IPS-11a (cell line): ENCODE results near the gene TMSB4X.
"Not testable (repeated sequence)": the region's sequence is repeated elsewhere in the genome, so short reads cannot be mapped to it uniquely, and the experiment has no call there.

ENCODE experiments used
- H3K4me3 ChIP-seq: one replicate; pipeline ENCODE4 v1.5.1; 2013; ENCODE audit warnings: low read depth, low read length, control low read depth

Gene TMSB4X

GRCh38 chrX:12954981-12955380, 19.9 kb upstream of the TMSB4X start:
- no peak overlapping the region for H3K4me3 ChIP-seq

- H3K4me3 ChIP-seq: no peak overlapping the region
These were observed 18.8 kb upstream of the TMSB4X start for GRCh38 chrX:12955882-12956703.

- H3K4me3 ChIP-seq: no peak overlapping the region
These were observed 18.0 kb upstream of the TMSB4X start for GRCh38 chrX:12956704-12957534.

GRCh38 chrX:12958059-12958458, 16.9 kb upstream of the TMSB4X start:
- H3K4me3 ChIP-seq: no peak overlapping the region

- no peak overlapping the region for H3K4me3 ChIP-seq
These were observed 16.4 kb upstream of the TMSB4X start for GRCh38 chrX:12958461-12958860.

- no peak overlapping the region for H3K4me3 ChIP-seq
These were observed 13.7 kb upstream of the TMSB4X start for GRCh38 chrX:12961196-12961718.

- no peak overlapping the region for H3K4me3 ChIP-seq
These were observed 12.8 kb upstream of the TMSB4X start for GRCh38 chrX:12962041-12962504.

- H3K4me3 ChIP-seq: not testable (repeated sequence)
These were observed 11.6 kb upstream of the TMSB4X start for GRCh38 chrX:12963210-12963850.

- no peak overlapping the region for H3K4me3 ChIP-seq
These were observed 9.6 kb upstream of the TMSB4X start for GRCh38 chrX:12965131-12965940.

GRCh38 chrX:12966151-12966550, 8.8 kb upstream of the TMSB4X start:
- no peak overlapping the region for H3K4me3 ChIP-seq

- H3K4me3 ChIP-seq: no peak overlapping the region
These were observed 7.0 kb upstream of the TMSB4X start for GRCh38 chrX:12967711-12968465.

- no peak overlapping the region for H3K4me3 ChIP-seq
These were observed 4.2 kb upstream of the TMSB4X start for GRCh38 chrX:12970691-12971202.

GRCh38 chrX:12971282-12972003, 3.5 kb upstream of the TMSB4X start:
- no peak overlapping the region for H3K4me3 ChIP-seq

- H3K4me3 ChIP-seq: no peak overlapping the region
These were observed 2.7 kb upstream of the TMSB4X start for GRCh38 chrX:12972243-12972642.

GRCh38 chrX:12972878-12973560, 1.9 kb upstream of the TMSB4X start:
- no peak overlapping the region for H3K4me3 ChIP-seq

- no peak overlapping the region for H3K4me3 ChIP-seq
These were observed 1.2 kb upstream of the TMSB4X start for GRCh38 chrX:12973561-12974304.

- peak overlapping the region; percentile 37 for H3K4me3 ChIP-seq
These were observed 560 bp upstream of the TMSB4X start for GRCh38 chrX:12974305-12974795.

- peak overlapping the region; percentile 83 for H3K4me3 ChIP-seq
These were observed 708 bp downstream of the TMSB4X start for GRCh38 chrX:12975670-12975965.
